ENCODE data around the gene PPP1R9A. TPM values are rescaled to one million over a fixed set of nuclear protein-coding genes. Genes with fewer than 3 reads are reported as not detected.

PPP1R9A gene
- polyA plus RNA-seq, 3 donors, result not detected

DNA sequence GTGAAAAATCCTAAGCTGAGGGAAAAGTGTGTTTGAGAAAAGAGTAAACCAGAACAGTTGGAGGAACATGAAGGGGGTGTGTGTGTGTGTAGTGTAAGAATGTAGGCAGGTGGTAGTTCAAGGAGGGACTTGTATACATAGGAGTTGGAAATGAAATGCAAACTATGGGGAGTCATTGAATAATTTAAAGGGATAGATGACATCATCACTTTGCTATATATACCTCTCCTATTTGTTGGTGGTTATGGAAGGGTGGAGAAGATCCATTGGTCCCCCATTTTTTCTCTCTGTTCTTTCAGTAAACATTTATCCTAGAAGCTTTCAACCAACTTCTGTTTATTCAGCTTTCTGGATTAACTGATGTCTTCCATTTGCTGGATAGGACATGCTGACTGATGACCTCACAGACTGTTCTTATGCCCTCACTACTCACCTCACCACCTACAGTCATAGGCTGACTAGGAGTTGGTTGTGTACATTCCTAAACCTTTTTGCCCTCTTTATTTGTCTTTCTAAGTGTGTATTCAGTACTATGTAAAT is 20.8 kb downstream of the PPP1R9A start:
- no peak for DNase-seq

DNA sequence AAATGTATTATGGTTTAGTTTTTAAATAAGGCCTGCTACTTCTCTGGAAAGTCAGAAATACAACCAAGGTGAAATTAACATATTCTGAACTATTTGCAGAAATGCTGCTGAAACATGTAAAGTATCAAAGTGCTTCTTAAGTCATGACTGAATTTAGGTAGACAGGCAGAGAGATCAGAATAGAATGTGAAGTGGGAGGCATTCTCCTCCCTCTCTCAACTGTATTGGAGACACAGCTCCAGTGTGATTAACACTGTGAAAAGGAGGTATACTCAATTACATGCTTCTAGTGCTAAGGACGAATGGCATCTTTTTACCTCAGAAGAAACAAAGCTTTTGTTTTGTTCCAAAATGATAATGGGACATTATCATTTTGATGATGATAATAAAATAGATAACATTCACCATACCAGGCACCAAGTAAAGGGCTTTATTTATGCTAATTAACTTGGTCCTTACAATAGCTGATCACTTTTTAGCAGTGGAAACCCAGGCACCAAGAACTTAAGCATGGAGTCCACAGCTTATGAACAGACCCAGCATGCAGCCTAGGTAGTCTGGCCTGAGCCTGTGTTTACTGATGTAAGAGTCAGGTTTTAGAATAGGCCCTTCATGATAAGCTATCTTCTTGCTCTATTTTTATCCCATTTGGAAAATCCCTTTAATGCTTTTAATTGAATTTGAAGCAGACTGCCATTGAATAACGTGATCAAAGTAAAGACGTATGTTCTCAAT is 26.0 kb downstream of the PPP1R9A start:
- Histone ChIP-seq H3K9me3 (replicated peaks in 1 of 2; ENCODE audit: control insufficient read depth in 1 of 2, insufficient read depth in 1 of 2, low read length in 2 of 2) (no peaks in the 10 kb centered on the region), H4K20me1 (ENCODE audit: insufficient read depth, low read length) (no peaks in the 10 kb centered on the region), H3K4me2 (replicated peaks; ENCODE audit: extremely low read depth, low read length, poor library complexity, severe bottlenecking) (no peak overlapping the region), H3K4me3 (replicated peaks in 1 of 3; ENCODE audit: low read depth in 2 of 3, low read length in 3 of 3) (no peak overlapping the region), H3K79me2 (ENCODE audit: insufficient read depth, low read length) (no peaks in the 10 kb centered on the region), H3K36me3 (replicated peaks in 1 of 2; ENCODE audit: control insufficient read depth in 1 of 2, insufficient read depth in 2 of 2, low read length in 2 of 2) (no peaks in the 10 kb centered on the region), H3K4me1 (ENCODE audit: control insufficient read depth in 1 of 2, insufficient read depth in 2 of 2, low read length in 2 of 2) (no peaks in the 10 kb centered on the region), H3K9ac (ENCODE audit: insufficient read depth, low read length, poor library complexity, severe bottlenecking) (no peak overlapping the region), H3K27me3 (ENCODE audit: control insufficient read depth in 2 of 2, insufficient read depth in 2 of 2, low read length in 2 of 2) (no peaks in the 10 kb centered on the region), H2AFZ (ENCODE audit: insufficient read depth, low read depth, low read length, poor library complexity, severe bottlenecking) (no peak overlapping the region), H3K27ac (ENCODE audit: low read depth in 1 of 2, low read length in 2 of 2) (no peak overlapping the region)
- DNase-seq, result no peak
- intact Hi-C loops (cut with micrococcal nuclease), result no loop called here
- H3K36me3 Mint-ChIP-seq, result no peaks in the 10 kb centered on the region
- H3K9me3 Mint-ChIP-seq, result no peaks in the 10 kb centered on the region
- H3K4me3 Mint-ChIP-seq, result no peak overlapping the region
- no peaks in the 10 kb centered on the region for H3K4me1 Mint-ChIP-seq
- no peak overlapping the region for H3K27ac Mint-ChIP-seq
- peaks cover 0 to 3% (median 1%) of the 10 kb centered on the region in 3 donors for H3K27me3 Mint-ChIP-seq (ENCODE audit: low read depth in 3 of 3)
- WGBS (ENCODE audit: insufficient coverage), result no CpG with 5 or more reads among the region's 3 CpGs
- TF ChIP-seq, protein P1, sequence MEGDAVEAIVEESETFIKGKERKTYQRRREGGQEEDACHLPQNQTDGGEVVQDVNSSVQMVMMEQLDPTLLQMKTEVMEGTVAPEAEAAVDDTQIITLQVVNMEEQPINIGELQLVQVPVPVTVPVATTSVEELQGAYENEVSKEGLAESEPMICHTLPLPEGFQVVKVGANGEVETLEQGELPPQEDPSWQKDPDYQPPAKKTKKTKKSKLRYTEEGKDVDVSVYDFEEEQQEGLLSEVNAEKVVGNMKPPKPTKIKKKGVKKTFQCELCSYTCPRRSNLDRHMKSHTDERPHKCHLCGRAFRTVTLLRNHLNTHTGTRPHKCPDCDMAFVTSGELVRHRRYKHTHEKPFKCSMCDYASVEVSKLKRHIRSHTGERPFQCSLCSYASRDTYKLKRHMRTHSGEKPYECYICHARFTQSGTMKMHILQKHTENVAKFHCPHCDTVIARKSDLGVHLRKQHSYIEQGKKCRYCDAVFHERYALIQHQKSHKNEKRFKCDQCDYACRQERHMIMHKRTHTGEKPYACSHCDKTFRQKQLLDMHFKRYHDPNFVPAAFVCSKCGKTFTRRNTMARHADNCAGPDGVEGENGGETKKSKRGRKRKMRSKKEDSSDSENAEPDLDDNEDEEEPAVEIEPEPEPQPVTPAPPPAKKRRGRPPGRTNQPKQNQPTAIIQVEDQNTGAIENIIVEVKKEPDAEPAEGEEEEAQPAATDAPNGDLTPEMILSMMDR (IDR thresholded peaks at IDR 0.05), result no peak

More for the DNA sequence above, 20.8 kb downstream of the PPP1R9A start:
- Mint-ChIP-seq H3K4me3 (no peak overlapping the region), H3K4me1 (peaks cover 3% of the 10 kb centered on the region), H3K27ac (no peak overlapping the region), H3K36me3 (no peaks in the 10 kb centered on the region), H3K27me3 (ENCODE audit: low read depth in 3 of 3) (peaks cover 0 to 3% (median 2%) of the 10 kb centered on the region in 3 donors), H3K9me3 (no peaks in the 10 kb centered on the region)
- no peak overlapping the region for H2AFZ ChIP-seq (ENCODE audit: insufficient read depth, low read depth, low read length, poor library complexity, severe bottlenecking)
- no peak overlapping the region for H3K4me3 ChIP-seq (replicated peaks in 1 of 3; ENCODE audit: low read depth in 2 of 3, low read length in 3 of 3)
- no peaks in the 10 kb centered on the region for H4K20me1 ChIP-seq (ENCODE audit: insufficient read depth, low read length)
- TF ChIP-seq, protein P1 (IDR thresholded peaks at IDR 0.05), result no peak
- H3K9me3 ChIP-seq (replicated peaks in 1 of 2; ENCODE audit: control insufficient read depth in 1 of 2, insufficient read depth in 1 of 2, low read length in 2 of 2), result no peaks in the 10 kb centered on the region
- H3K27me3 ChIP-seq (ENCODE audit: control insufficient read depth in 2 of 2, insufficient read depth in 2 of 2, low read length in 2 of 2), result no peaks in the 10 kb centered on the region
- intact Hi-C loops (cut with micrococcal nuclease), result no loop called here
- no peak overlapping the region for H3K4me2 ChIP-seq (replicated peaks; ENCODE audit: extremely low read depth, low read length, poor library complexity, severe bottlenecking)
- H3K36me3 ChIP-seq (replicated peaks in 1 of 2; ENCODE audit: control insufficient read depth in 1 of 2, insufficient read depth in 2 of 2, low read length in 2 of 2), result no peaks in the 10 kb centered on the region
- H3K4me1 ChIP-seq (ENCODE audit: control insufficient read depth in 1 of 2, insufficient read depth in 2 of 2, low read length in 2 of 2), result no peaks in the 10 kb centered on the region
- no peak overlapping the region for H3K27ac ChIP-seq (ENCODE audit: low read depth in 1 of 2, low read length in 2 of 2)
- H3K9ac ChIP-seq (ENCODE audit: insufficient read depth, low read length, poor library complexity, severe bottlenecking), result no peak overlapping the region
- H3K79me2 ChIP-seq (ENCODE audit: insufficient read depth, low read length), result no peaks in the 10 kb centered on the region
